Astrocyte (in vitro differentiated cells and primary cell): ENCODE measurements around the gene KDM2B. TPM values are rescaled to one million over a fixed set of nuclear protein-coding genes. Genes with fewer than 3 reads are reported as not detected.

Source experiments
- DNase-seq: peaks from one replicate; pipeline ENCODE4 v3.0.0-alpha.2; 2010; ENCODE audit warnings: low read depth
- FAIRE-seq: peaks from 2 replicates; lab custom pipeline; 2011; peaks lifted over from hg19 to GRCh38; lab: Jason Lieb, UNC
- H2AFZ ChIP-seq: 2 replicates; pipeline ENCODE4 v1.6.0; 2012; ENCODE audit warnings: low read depth, low read length, inconsistent platforms
- H3K27ac ChIP-seq: 2 replicates; pipeline ENCODE4 v1.5.1; 2011; ENCODE audit warnings: low read depth, low read length, inconsistent platforms
- H3K27me3 ChIP-seq: 2 replicates; pipeline ENCODE4 v1.6.0; 2011; ENCODE audit warnings: low read length, inconsistent platforms; ENCODE audit not compliant: insufficient read depth
- H3K36me3 ChIP-seq: 2 replicates; pipeline ENCODE4 v1.5.1; 2011; ENCODE audit warnings: low read length, inconsistent platforms; ENCODE audit not compliant: insufficient read depth
- H3K4me1 ChIP-seq: 2 replicates; pipeline ENCODE4 v1.5.1; 2011; ENCODE audit warnings: low read length, inconsistent platforms; ENCODE audit not compliant: insufficient read depth
- H3K4me2 ChIP-seq: 2 replicates; pipeline ENCODE4 v1.6.0; 2012; ENCODE audit warnings: low read length, inconsistent platforms
- H3K4me3 ChIP-seq: 2 replicates; pipeline ENCODE4 v1.5.1; 2011; ENCODE audit warnings: low read depth, mild to moderate bottlenecking, low read length, inconsistent platforms; ENCODE audit not compliant: insufficient read depth
- H3K79me2 ChIP-seq: 2 replicates; pipeline ENCODE4 v1.6.0; 2012; ENCODE audit warnings: mild to moderate bottlenecking, low read length, inconsistent platforms; ENCODE audit not compliant: insufficient read depth
- H3K9ac ChIP-seq: 2 replicates; pipeline ENCODE4 v1.6.0; 2012; ENCODE audit warnings: mild to moderate bottlenecking, low read length, inconsistent platforms
- H3K9me3 ChIP-seq: 2 replicates; pipeline ENCODE4 v1.5.1; 2012; ENCODE audit warnings: low read depth, mild to moderate bottlenecking, low read length, inconsistent platforms; ENCODE audit not compliant: insufficient read depth
- H4K20me1 ChIP-seq: 2 replicates; pipeline ENCODE4 v1.6.0; 2012; ENCODE audit warnings: low read length, inconsistent platforms; ENCODE audit not compliant: insufficient read depth
- H3K27ac Mint-ChIP-seq: one replicate; pipeline ENCODE4 v1.8.0; 2021; ENCODE audit warnings: mild to moderate bottlenecking, mixed read lengths; ENCODE audit not compliant: unreplicated experiment
- H3K27me3 Mint-ChIP-seq: one replicate; pipeline ENCODE4 v1.8.0; 2021; ENCODE audit warnings: low read depth, mixed read lengths; ENCODE audit not compliant: unreplicated experiment
- H3K36me3 Mint-ChIP-seq: one replicate; pipeline ENCODE4 v1.8.0; 2021; ENCODE audit warnings: low read depth, mixed read lengths; ENCODE audit not compliant: unreplicated experiment
- H3K4me1 Mint-ChIP-seq: one replicate; pipeline ENCODE4 v1.8.0; 2021; ENCODE audit warnings: low read depth, mixed read lengths; ENCODE audit not compliant: unreplicated experiment
- H3K4me3 Mint-ChIP-seq: one replicate; pipeline ENCODE4 v1.8.0; 2021; ENCODE audit warnings: mild to moderate bottlenecking, moderate library complexity, mixed read lengths; ENCODE audit not compliant: unreplicated experiment
- H3K9me3 Mint-ChIP-seq: one replicate; pipeline ENCODE4 v1.8.0; 2021; ENCODE audit warnings: mild to moderate bottlenecking, mixed read lengths; ENCODE audit not compliant: unreplicated experiment
- CTCF ChIP-seq: IDR thresholded peaks from 2 replicates; pipeline ENCODE4 v1.5.1; 2011; ENCODE audit warnings: low read depth, mild to moderate bottlenecking, inconsistent platforms, low read length, moderate library complexity; ENCODE audit not compliant: insufficient read depth
- EZH2 ChIP-seq: IDR thresholded peaks from 2 replicates; pipeline ENCODE4 v1.6.1; 2012; ENCODE audit warnings: mild to moderate bottlenecking, low read length, inconsistent platforms; ENCODE audit not compliant: insufficient read depth
- total RNA-seq: library from RNA; stranded (reverse); gene quantifications from 2 replicates; pipeline ENCODE4 v1.2.1, GENCODE V29; 2021

Gene KDM2B
- total RNA-seq, 1 donor from 2014 or later, result 23.4 TPM

- Histone ChIP-seq H3K27me3 (no peaks in the 10 kb centered on the region), H3K27ac (peak within 1 kb of the TSS; percentile 78), H3K4me1 (peaks cover 9% of the 10 kb centered on the region), H3K4me3 (peak within 1 kb of the TSS; percentile 92), H4K20me1 (peaks cover 16% of the 10 kb centered on the region), H3K4me2 (peak within 1 kb of the TSS; percentile 94), H2AFZ (peak within 1 kb of the TSS; percentile 87), H3K36me3 (peaks cover 7% of the 10 kb centered on the region), H3K79me2 (peaks cover 45% of the 10 kb centered on the region), H3K9me3 (no peaks in the 10 kb centered on the region), H3K9ac (peak within 1 kb of the TSS; percentile 91)
- DNase-seq (peak; percentile 94), FAIRE-seq (no peak)
- TF ChIP-seq EZH2, result no peak
- TF ChIP-seq CTCF, result no peak
- Mint-ChIP-seq H3K4me3 (peak within 1 kb of the TSS; percentile 91), H3K27me3 (no peaks in the 10 kb centered on the region), H3K36me3 (no peaks in the 10 kb centered on the region), H3K9me3 (no peaks in the 10 kb centered on the region), H3K27ac (peak within 1 kb of the TSS; percentile 96), H3K4me1 (peaks cover 12% of the 10 kb centered on the region)
Observed at GRCh38 chr12:121399391-121400331, 181.2 kb downstream of the KDM2B start, which contains the start of gene RNF34. Gene RNF34, plus strand, starts transcription at chr12:121400118. Its CDS starts 95 bp downstream, at chr12:121400213.

GRCh38 chr12:121398355-121398754, 182.5 kb downstream of the KDM2B start:
- H3K4me1 ChIP-seq, result peaks cover 9% of the 10 kb centered on the region
- no peak for DNase-seq
- Mint-ChIP-seq H3K4me3 (peak overlapping the region; percentile 91), H3K27me3 (no peaks in the 10 kb centered on the region), H3K4me1 (peaks cover 12% of the 10 kb centered on the region), H3K27ac (no peak overlapping the region), H3K9me3 (no peaks in the 10 kb centered on the region), H3K36me3 (no peaks in the 10 kb centered on the region)
- no peaks in the 10 kb centered on the region for H3K36me3 ChIP-seq
- no peak overlapping the region for H3K27ac ChIP-seq
- H4K20me1 ChIP-seq, result peaks cover 12% of the 10 kb centered on the region
- TF ChIP-seq EZH2, result no peak
- TF ChIP-seq CTCF, result no peak
- no peak overlapping the region for H3K4me3 ChIP-seq
- peak overlapping the region; percentile 94 for H3K4me2 ChIP-seq
- FAIRE-seq, result no peak
- peaks cover 33% of the 10 kb centered on the region for H3K79me2 ChIP-seq
- H3K9ac ChIP-seq, result no peak overlapping the region
- H2AFZ ChIP-seq, result no peak overlapping the region
- H3K9me3 ChIP-seq, result no peaks in the 10 kb centered on the region
- no peaks in the 10 kb centered on the region for H3K27me3 ChIP-seq
